ENCODE results near the gene GNAT1.

GNAT1 gene

DNA sequence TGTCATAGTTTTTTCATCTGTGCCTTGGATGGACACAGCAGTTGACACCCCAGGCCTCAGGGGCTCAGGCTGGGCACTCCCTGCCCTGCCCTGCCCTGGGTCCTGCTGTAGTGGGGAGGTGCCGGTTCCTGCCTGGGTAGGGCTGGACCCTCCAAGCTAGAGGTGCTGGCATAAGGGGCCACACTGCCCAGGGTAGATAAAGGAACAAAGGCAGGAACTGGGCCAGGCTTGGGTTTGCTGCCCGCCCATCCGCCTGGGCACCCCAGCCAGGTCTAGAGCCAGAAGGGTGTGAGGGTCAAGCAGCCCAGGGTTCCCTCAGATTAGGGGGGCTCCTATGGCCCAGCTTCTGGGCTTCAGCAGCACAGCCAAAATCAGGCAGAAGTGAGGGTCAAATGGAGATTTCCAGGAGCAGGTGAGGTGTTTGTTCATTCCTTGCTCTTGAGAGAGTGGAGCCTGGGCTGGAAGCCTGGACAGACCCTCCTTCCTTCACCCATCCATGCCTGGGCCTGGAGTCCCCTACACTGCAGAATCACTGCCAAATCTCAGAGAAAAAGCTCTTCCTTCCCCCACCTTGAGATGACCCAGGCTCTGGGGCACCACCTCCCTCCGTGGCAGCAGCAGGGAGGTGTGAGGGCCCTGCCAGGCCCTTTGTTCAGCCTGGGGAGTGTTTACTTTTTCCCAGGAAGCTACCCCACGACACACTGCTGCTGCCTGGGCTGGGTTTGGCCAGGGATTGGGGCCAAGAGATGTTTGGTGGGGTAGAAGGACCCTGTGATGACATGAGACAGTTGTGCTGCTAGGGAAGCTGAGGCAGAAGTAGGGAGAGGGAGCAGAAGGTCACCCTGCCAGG, 29.2 kb upstream of the GNAT1 start:
- no peak for DNase-seq (ENCODE audit: low spot score)

DNA sequence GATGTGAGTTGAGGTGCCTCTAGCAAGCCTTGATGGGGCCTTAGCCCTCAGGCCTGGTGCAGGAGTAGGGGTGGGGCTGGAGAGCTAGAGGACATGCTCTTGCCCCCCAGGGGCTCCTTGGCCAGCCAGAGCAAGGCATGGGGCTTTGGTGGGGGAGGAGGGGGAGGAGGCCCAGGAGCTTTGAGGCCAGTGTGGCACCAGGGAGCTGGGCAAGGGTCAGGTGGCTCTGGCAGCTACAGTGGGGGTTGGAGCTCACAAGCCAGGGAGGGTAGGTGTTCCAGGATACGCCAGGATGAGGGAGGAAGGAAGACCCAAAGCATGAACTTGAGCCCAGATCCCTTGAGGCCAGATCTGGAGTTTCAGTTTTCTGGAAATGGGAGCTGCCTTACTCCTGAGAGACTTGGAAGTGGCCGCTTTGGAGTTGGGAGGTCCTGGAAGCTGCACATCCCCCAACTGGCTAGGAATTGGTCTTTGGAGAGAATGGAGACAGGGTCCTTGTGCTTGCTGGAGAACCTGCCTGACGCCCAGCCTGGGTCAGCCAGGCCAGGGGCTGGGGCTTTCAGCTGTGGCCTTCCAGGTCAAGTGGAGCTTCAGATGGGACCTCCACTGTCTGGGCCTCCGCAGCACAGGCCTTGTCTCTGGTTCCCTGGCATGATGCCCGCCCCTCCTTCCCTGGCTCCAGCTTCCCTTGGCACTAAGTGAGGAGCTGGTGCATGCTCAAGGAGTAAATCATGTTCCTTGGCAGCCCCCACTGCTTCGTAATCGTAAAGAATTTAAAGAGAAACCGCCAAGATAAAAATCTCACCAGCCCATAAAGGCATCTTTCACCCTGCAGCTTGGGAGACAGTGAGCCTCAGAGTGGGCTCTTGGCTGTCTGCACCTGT, 27.6 kb upstream of the GNAT1 start:
- no peak for DNase-seq (ENCODE audit: low spot score)

GRCh38 chr3:50164481-50164880, 26.9 kb upstream of the GNAT1 start:
- DNase-seq (ENCODE audit: low spot score), result no peak

- no peak for DNase-seq (ENCODE audit: low spot score)
Measured at GRCh38 chr3:50164984-50165909, 26.2 kb upstream of the GNAT1 start.

- no peak for DNase-seq (ENCODE audit: low spot score)
Measured at GRCh38 chr3:50165910-50166538, 25.4 kb upstream of the GNAT1 start.

DNA sequence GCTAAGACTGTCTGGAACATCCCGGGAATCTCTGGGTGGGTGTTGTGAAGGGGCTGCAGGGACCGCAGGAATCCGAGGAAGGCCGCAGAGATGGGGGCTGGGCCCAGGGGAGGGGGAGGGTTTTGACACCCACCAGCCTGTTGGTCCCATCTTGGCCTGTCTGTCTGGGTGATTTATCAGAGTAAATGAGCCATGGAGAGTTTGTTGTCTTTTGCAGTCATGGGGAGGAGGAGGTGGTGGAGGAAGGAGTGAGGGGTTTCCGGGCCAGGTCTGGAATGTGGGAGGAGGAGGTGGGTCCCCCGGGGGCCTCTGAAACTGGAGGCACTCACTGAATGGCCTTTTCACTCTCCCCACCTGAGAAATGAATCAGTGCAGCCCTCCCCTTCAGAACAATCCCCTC, 24.8 kb upstream of the GNAT1 start:
- DNase-seq (ENCODE audit: low spot score), result no peak

DNA sequence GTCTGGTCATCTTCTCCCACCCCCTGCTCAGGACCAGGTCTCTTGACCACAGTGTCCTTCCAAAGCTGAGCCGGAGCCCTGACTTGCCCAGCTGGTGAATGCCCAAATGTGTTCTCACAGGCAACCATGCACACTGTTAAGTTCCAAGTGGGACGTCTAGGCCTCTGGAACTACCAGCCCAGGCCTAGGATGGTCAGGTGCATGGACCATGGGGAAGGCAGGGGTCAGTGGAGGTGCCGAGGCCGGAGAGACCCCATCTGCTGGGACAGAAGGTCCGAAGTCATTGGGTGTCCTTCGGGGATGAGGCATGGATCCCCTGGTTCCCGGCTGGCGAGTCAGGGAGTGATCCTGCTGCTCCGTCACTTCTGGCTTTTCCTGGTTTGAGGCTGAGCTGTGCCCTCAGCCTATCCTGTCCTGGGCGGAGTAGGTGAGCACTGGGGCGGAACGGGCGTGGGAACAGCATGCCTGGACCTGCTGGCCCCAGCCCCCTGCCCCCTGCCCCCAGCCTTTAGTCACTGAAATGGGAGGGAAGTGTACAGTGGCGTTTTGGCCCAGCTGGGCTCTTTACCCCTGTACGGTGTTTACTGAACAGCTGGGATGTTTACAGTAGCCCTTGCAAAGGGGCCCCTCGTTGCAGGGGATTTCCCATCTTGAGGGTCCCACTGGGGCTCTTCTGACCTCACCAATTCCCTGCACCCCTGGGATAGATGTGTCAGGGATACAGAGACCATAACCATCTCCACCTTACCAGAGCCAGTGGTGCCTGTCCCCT, 24.2 kb upstream of the GNAT1 start:
- DNase-seq (ENCODE audit: low spot score), result no peak

DNA sequence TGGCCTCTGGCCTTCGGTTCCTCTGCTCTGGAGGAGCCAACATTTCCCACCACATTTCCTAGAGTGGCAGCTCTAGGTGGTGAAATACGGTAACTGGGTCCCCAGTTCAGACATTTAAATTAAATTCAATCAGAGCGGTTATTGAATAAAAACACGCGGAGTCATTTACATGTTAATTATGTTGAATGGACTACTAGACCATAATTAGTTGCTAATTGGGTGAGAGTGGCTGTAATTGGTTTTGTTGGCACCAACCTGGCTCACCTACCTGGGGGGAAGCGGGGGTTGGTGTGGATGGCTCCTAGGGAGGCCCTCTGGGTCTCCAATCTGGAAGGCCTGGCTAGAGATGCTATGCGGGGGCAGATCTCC, 23.6 kb upstream of the GNAT1 start:
- no peak for DNase-seq (ENCODE audit: low spot score)

- no peak for DNase-seq (ENCODE audit: low spot score)
Measured at GRCh38 chr3:50168388-50168787, 23.0 kb upstream of the GNAT1 start.

DNA sequence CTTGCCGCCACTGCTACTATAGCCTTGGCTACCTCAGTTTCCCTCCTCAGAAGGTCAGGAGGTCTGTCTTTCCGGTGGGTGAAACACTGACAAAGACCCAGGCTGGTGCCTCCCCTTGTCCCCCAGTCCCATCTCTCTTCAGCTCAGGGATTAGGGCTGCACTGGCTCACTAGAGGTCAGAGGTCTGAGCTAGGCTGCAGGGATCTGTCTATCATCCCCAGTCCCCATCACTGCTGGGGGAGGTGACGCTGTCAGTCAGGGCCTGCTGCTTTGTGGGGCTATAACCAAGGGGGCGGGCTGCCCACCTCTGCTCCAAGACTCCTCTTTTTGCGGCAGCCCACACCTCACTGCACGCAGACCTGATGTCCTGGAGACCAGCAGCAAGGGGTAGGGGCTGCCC, 22.6 kb upstream of the GNAT1 start:
- DNase-seq (ENCODE audit: low spot score), result no peak

- no peak for DNase-seq (ENCODE audit: low spot score)
Measured at GRCh38 chr3:50169232-50169832, 22.1 kb upstream of the GNAT1 start.

- no peak for DNase-seq (ENCODE audit: low spot score)
Measured at GRCh38 chr3:50169858-50170257, 21.6 kb upstream of the GNAT1 start.

DNA sequence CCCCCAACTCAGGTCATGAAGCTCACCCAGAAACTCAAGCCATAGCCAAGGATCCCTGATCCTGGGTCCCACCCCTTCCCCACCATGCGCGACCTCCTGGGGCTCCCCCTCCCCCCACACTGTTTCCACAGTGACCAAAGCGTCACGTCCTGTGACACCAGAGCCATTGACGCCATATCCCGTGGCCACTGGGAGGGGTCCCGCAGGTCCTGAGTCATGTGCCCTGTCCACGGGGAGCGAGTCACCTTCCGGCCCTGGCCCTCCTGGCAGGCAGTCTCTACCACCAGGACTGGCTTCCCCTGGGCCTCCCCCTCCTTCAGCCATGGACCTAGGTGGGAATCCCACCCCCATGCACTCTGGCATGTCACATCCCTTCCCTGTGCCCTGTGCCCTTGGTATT, 20.7 kb upstream of the GNAT1 start:
- DNase-seq (ENCODE audit: low spot score), result no peak

GRCh38 chr3:50171540-50172301, 19.7 kb upstream of the GNAT1 start:
- no peak for DNase-seq (ENCODE audit: low spot score)

GRCh38 chr3:50172626-50173220, 18.7 kb upstream of the GNAT1 start:
- DNase-seq (ENCODE audit: low spot score), result no peak

DNA sequence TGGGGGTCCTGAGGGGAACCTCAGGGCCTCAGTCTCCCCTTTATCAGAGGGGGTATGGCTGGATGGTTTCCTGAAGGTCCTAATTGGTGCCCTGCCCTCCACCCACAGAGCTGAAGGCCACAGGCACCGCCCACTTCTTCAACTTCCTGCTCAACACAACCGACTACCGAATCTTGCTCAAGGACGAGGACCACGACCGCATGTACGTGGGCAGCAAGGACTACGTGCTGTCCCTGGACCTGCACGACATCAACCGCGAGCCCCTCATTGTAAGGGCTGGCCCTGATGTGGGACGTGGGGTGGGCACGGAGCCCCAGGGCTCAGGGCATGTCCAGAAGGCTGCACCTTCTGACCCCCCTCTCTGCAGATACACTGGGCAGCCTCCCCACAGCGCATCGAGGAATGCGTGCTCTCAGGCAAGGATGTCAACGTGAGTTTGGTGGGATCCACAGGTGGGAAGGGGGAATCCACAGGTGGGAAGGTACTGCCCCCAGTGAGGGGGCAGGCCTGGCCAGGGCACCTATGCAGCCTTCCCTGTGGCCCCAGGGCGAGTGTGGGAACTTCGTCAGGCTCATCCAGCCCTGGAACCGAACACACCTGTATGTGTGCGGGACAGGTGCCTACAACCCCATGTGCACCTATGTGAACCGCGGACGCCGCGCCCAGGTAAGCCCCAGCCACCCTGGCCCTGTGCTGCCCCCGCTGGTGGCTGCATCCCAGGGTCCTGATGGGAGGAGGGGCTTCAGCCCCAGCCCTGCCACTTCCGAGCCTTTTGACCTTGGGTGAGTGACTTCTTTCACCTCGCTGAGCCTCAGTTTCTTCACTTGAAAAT, 17.5 kb upstream of the GNAT1 start:
- no peak for DNase-seq (ENCODE audit: low spot score)

DNA sequence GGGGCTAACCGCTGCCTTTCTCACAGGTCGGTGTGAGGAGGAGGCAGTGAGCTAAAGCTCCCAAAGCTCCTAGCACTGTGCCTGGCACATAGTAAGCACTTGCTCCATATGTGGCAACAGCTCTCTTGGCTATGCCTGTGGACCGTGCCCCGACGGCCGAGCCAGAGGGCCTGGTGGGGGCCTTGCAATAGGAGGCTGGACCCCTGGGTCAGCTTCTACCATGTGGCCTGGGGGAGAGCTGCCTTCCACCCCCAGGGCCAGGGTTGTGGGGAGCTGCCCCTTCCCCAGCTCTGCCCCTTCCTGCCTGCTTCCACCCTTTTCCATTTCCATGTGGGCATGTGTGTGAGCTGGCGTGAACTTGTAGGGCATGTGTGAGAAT, 16.9 kb upstream of the GNAT1 start:
- no peak for DNase-seq (ENCODE audit: low spot score)

- no peak for DNase-seq (ENCODE audit: low spot score)
Measured at GRCh38 chr3:50174947-50175524, 16.4 kb upstream of the GNAT1 start.

Data from SK-N-DZ (cell line).